ENCODE data around the gene ATP13A5.

The ATP13A5 gene

GRCh38 chr3:193237030-193237429 is 141.5 kb downstream of the ATP13A5 start:
- Histone ChIP-seq H3K9ac (ENCODE audit: low read length in 2 of 2) (no peak overlapping the region), H3K4me3 (ENCODE audit: low read length in 2 of 2) (no peak overlapping the region), H3K27me3 (ENCODE audit: control insufficient read depth in 1 of 2, insufficient read depth in 2 of 2, low read length in 2 of 2) (no peaks in the 10 kb centered on the region), H3K36me3 (ENCODE audit: control insufficient read depth in 2 of 2, insufficient read depth in 2 of 2, low read length in 2 of 2) (no peaks in the 10 kb centered on the region), H3K4me1 (ENCODE audit: control insufficient read depth, insufficient read depth, low read length) (peaks cover 4% of the 10 kb centered on the region), H3K27ac (ENCODE audit: low read length) (no peak overlapping the region), H3K9me3 (ENCODE audit: control insufficient read depth in 2 of 2, low read length in 2 of 2) (no peaks in the 10 kb centered on the region)

GRCh38 chr3:193236599-193236998 is 142.0 kb downstream of the ATP13A5 start:
- no peak overlapping the region for H3K27ac ChIP-seq (ENCODE audit: low read length)
- no peak overlapping the region for H3K4me3 ChIP-seq (ENCODE audit: low read length in 2 of 2)
- no peaks in the 10 kb centered on the region for H3K9me3 ChIP-seq (ENCODE audit: control insufficient read depth in 2 of 2, low read length in 2 of 2)
- no peaks in the 10 kb centered on the region for H3K36me3 ChIP-seq (ENCODE audit: control insufficient read depth in 2 of 2, insufficient read depth in 2 of 2, low read length in 2 of 2)
- H3K4me1 ChIP-seq (ENCODE audit: control insufficient read depth, insufficient read depth, low read length) = peaks cover under 1% of the 10 kb centered on the region
- H3K27me3 ChIP-seq (ENCODE audit: control insufficient read depth in 1 of 2, insufficient read depth in 2 of 2, low read length in 2 of 2) = no peaks in the 10 kb centered on the region
- H3K9ac ChIP-seq (ENCODE audit: low read length in 2 of 2) = no peak overlapping the region

- no peak overlapping the region for H3K27ac ChIP-seq (ENCODE audit: low read length)
- no peaks in the 10 kb centered on the region for H3K9me3 ChIP-seq (ENCODE audit: control insufficient read depth in 2 of 2, low read length in 2 of 2)
- no peaks in the 10 kb centered on the region for H3K4me1 ChIP-seq (ENCODE audit: control insufficient read depth, insufficient read depth, low read length)
- no peak overlapping the region for H3K4me3 ChIP-seq (ENCODE audit: low read length in 2 of 2)
- no peak overlapping the region for H3K9ac ChIP-seq (ENCODE audit: low read length in 2 of 2)
- no peaks in the 10 kb centered on the region for H3K27me3 ChIP-seq (ENCODE audit: control insufficient read depth in 1 of 2, insufficient read depth in 2 of 2, low read length in 2 of 2)
- H3K36me3 ChIP-seq (ENCODE audit: control insufficient read depth in 2 of 2, insufficient read depth in 2 of 2, low read length in 2 of 2) = no peaks in the 10 kb centered on the region
Measured at GRCh38 chr3:193231201-193231600, 147.4 kb downstream of the ATP13A5 start.

GRCh38 chr3:193230610-193231009 is 147.9 kb downstream of the ATP13A5 start:
- Histone ChIP-seq H3K9ac (ENCODE audit: low read length in 2 of 2) (no peak overlapping the region), H3K9me3 (ENCODE audit: control insufficient read depth in 2 of 2, low read length in 2 of 2) (no peaks in the 10 kb centered on the region), H3K27ac (ENCODE audit: low read length) (no peak overlapping the region), H3K4me1 (ENCODE audit: control insufficient read depth, insufficient read depth, low read length) (no peaks in the 10 kb centered on the region), H3K4me3 (ENCODE audit: low read length in 2 of 2) (no peak overlapping the region), H3K36me3 (ENCODE audit: control insufficient read depth in 2 of 2, insufficient read depth in 2 of 2, low read length in 2 of 2) (no peaks in the 10 kb centered on the region), H3K27me3 (ENCODE audit: control insufficient read depth in 1 of 2, insufficient read depth in 2 of 2, low read length in 2 of 2) (no peaks in the 10 kb centered on the region)

GRCh38 chr3:193229851-193230420 is 148.6 kb downstream of the ATP13A5 start:
- Histone ChIP-seq H3K4me1 (ENCODE audit: control insufficient read depth, insufficient read depth, low read length) (no peaks in the 10 kb centered on the region), H3K27ac (ENCODE audit: low read length) (no peak overlapping the region), H3K9me3 (ENCODE audit: control insufficient read depth in 2 of 2, low read length in 2 of 2) (no peaks in the 10 kb centered on the region), H3K27me3 (ENCODE audit: control insufficient read depth in 1 of 2, insufficient read depth in 2 of 2, low read length in 2 of 2) (no peaks in the 10 kb centered on the region), H3K4me3 (ENCODE audit: low read length in 2 of 2) (no peak overlapping the region), H3K36me3 (ENCODE audit: control insufficient read depth in 2 of 2, insufficient read depth in 2 of 2, low read length in 2 of 2) (no peaks in the 10 kb centered on the region), H3K9ac (ENCODE audit: low read length in 2 of 2) (no peak overlapping the region)

- no peaks in the 10 kb centered on the region for H3K9me3 ChIP-seq (ENCODE audit: control insufficient read depth in 2 of 2, low read length in 2 of 2)
- H3K4me1 ChIP-seq (ENCODE audit: control insufficient read depth, insufficient read depth, low read length) = no peaks in the 10 kb centered on the region
- no peak overlapping the region for H3K9ac ChIP-seq (ENCODE audit: low read length in 2 of 2)
- H3K27me3 ChIP-seq (ENCODE audit: control insufficient read depth in 1 of 2, insufficient read depth in 2 of 2, low read length in 2 of 2) = no peaks in the 10 kb centered on the region
- no peak overlapping the region for H3K27ac ChIP-seq (ENCODE audit: low read length)
- H3K4me3 ChIP-seq (ENCODE audit: low read length in 2 of 2) = no peak overlapping the region
- no peaks in the 10 kb centered on the region for H3K36me3 ChIP-seq (ENCODE audit: control insufficient read depth in 2 of 2, insufficient read depth in 2 of 2, low read length in 2 of 2)
Measured at GRCh38 chr3:193228206-193228605, 150.3 kb downstream of the ATP13A5 start.

- Histone ChIP-seq H3K4me1 (ENCODE audit: control insufficient read depth, insufficient read depth, low read length) (no peaks in the 10 kb centered on the region), H3K4me3 (ENCODE audit: low read length in 2 of 2) (no peak overlapping the region), H3K36me3 (ENCODE audit: control insufficient read depth in 2 of 2, insufficient read depth in 2 of 2, low read length in 2 of 2) (no peaks in the 10 kb centered on the region), H3K9me3 (ENCODE audit: control insufficient read depth in 2 of 2, low read length in 2 of 2) (no peaks in the 10 kb centered on the region), H3K27me3 (ENCODE audit: control insufficient read depth in 1 of 2, insufficient read depth in 2 of 2, low read length in 2 of 2) (no peaks in the 10 kb centered on the region), H3K27ac (ENCODE audit: low read length) (no peak overlapping the region), H3K9ac (ENCODE audit: low read length in 2 of 2) (no peak overlapping the region)
Measured at GRCh38 chr3:193225302-193226125, 153.0 kb downstream of the ATP13A5 start.
